IMR-90 (cell line): ENCODE results near the gene NEK11. TPM values are rescaled to one million over a fixed set of nuclear protein-coding genes. Genes with fewer than 3 reads are reported as not detected.

ENCODE experiments used
- ATAC-seq: fragments of 200-7000 bp; cut with Tn5 transposase; 2 replicates; pipeline ENCODE4 v1.9.1; 2020; ENCODE audit warnings: low read depth, mild to moderate bottlenecking, moderate library complexity
- BruUV-seq: library from RNA; stranded (reverse); fragments of 400-500 nt; replicated peaks from 2 replicates; lab custom pipeline; 2021; lab: Mats Ljungman, UMichigan
- CTCF ChIA-PET: fragments of 300-600 bp; formaldehyde crosslinking; extraction: SDS; loops from one replicate; lab custom pipeline; 2021; ENCODE audit warnings: antibody characterized with exemption; lab: Yijun Ruan, JAX
- POLR2A ChIA-PET: fragments of 300-600 bp; sonication (Branson Sonifier 250); formaldehyde crosslinking; loops from one replicate; lab custom pipeline; 2022; ENCODE audit warnings: antibody characterized with exemption; ENCODE audit not compliant: unreplicated experiment; lab: Charles Lee
- DNase-seq: peaks from one replicate; pipeline ENCODE4 v3.0.0; 2013
- H2AFZ ChIP-seq: replicated peaks from 2 replicates; pipeline ENCODE3; 2013; ENCODE audit warnings: low read length, mild to moderate bottlenecking; ENCODE audit not compliant: poor library complexity
- H2AK5ac ChIP-seq: 2 replicates; pipeline ENCODE4 v1.6.1; 2013; ENCODE audit warnings: low read depth, low read length, inconsistent platforms
- H2AK9ac ChIP-seq: replicated peaks from 2 replicates; pipeline ENCODE3; 2013; ENCODE audit warnings: mild to moderate bottlenecking, low read depth, low read length, moderate library complexity; ENCODE audit not compliant: poor library complexity
- H2BK120ac ChIP-seq: 2 replicates; pipeline ENCODE4 v1.6.1; 2013; ENCODE audit warnings: low read depth, low read length, inconsistent platforms
- H2BK15ac ChIP-seq: 3 replicates; pipeline ENCODE4 v1.6.1; 2013; ENCODE audit warnings: low read depth, low read length, inconsistent platforms
- H2BK20ac ChIP-seq: 2 replicates; pipeline ENCODE4 v1.6.1; 2013; ENCODE audit warnings: low read depth, mild to moderate bottlenecking, inconsistent platforms, low read length, moderate library complexity
- H2BK5ac ChIP-seq: 2 replicates; pipeline ENCODE4 v1.6.1; 2013; ENCODE audit warnings: mild to moderate bottlenecking, low read depth, low read length, inconsistent platforms; ENCODE audit not compliant: poor library complexity, severe bottlenecking
- H3K14ac ChIP-seq: replicated peaks from 2 replicates; pipeline ENCODE4 v1.6.1; 2013; ENCODE audit warnings: low read depth, low read length, inconsistent platforms
- H3K18ac ChIP-seq: 2 replicates; pipeline ENCODE4 v1.6.1; 2013; ENCODE audit warnings: low read depth, low read length, control low read depth
- H3K23ac ChIP-seq: 2 replicates; pipeline ENCODE4 v1.6.1; 2013; ENCODE audit warnings: low read depth, low read length, inconsistent platforms
- H3K27ac ChIP-seq: 2 replicates; pipeline ENCODE4 v1.5.1; 2013; ENCODE audit warnings: mild to moderate bottlenecking, control low read depth, low read length; ENCODE audit not compliant: insufficient read depth
- H3K27me3 ChIP-seq: 2 replicates; pipeline ENCODE4 v1.6.1; 2013; ENCODE audit warnings: low read length; ENCODE audit not compliant: control insufficient read depth, insufficient read depth
- H3K36me3 ChIP-seq: 2 replicates; pipeline ENCODE4 v1.6.1; 2013; ENCODE audit warnings: low read length, mixed read lengths; ENCODE audit not compliant: control insufficient read depth, insufficient read depth
- H3K4ac ChIP-seq: 2 replicates; pipeline ENCODE4 v1.6.1; 2013; ENCODE audit warnings: low read depth, low read length, inconsistent platforms
- H3K4me1 ChIP-seq: 2 replicates; pipeline ENCODE4 v1.6.1; 2013; ENCODE audit warnings: low read length, mixed read lengths; ENCODE audit not compliant: control insufficient read depth, insufficient read depth
- H3K4me2 ChIP-seq: 2 replicates; pipeline ENCODE4 v1.6.1; 2013; ENCODE audit warnings: low read depth, mild to moderate bottlenecking, control low read depth, low read length, moderate library complexity
- H3K4me3 ChIP-seq: 2 replicates; pipeline ENCODE4 v1.5.1; 2013; ENCODE audit warnings: low read depth, mild to moderate bottlenecking, control low read depth, low read length, moderate library complexity; ENCODE audit not compliant: insufficient read depth
- H3K56ac ChIP-seq: 2 replicates; pipeline ENCODE4 v1.6.1; 2013; ENCODE audit warnings: low read length, inconsistent platforms; ENCODE audit not compliant: insufficient read depth; ENCODE audit errors: extremely low read depth
- H3K79me1 ChIP-seq, 2 experiments: 2 replicates each; pipeline ENCODE4 v1.6.1; 2013; ENCODE audit warnings: low read length in 2 of 2, inconsistent platforms in 1 of 2, low read depth in 1 of 2
- H3K9ac ChIP-seq: 2 replicates; pipeline ENCODE4 v1.6.1; 2013; ENCODE audit warnings: low read depth, low read length, control low read depth
- H3K9me1 ChIP-seq: 2 replicates; pipeline ENCODE4 v1.6.1; 2013; ENCODE audit warnings: low read length, inconsistent platforms; ENCODE audit not compliant: insufficient read depth
- H3K9me3 ChIP-seq: 2 replicates; pipeline ENCODE4 v1.6.1; 2013; ENCODE audit warnings: low read length; ENCODE audit not compliant: control insufficient read depth, insufficient read depth
- H4K20me1 ChIP-seq: 2 replicates; pipeline ENCODE4 v1.6.1; 2013; ENCODE audit warnings: low read length, inconsistent platforms; ENCODE audit not compliant: insufficient read depth
- H4K5ac ChIP-seq: 2 replicates; pipeline ENCODE4 v1.6.1; 2013; ENCODE audit warnings: mild to moderate bottlenecking, low read depth, low read length, control low read depth
- H4K8ac ChIP-seq, 2 experiments: 2 replicates each; pipeline ENCODE4 v1.6.1; 2013; ENCODE audit warnings: low read depth in 2 of 2, low read length in 2 of 2, control low read depth in 1 of 2, inconsistent platforms in 1 of 2
- H4K91ac ChIP-seq: 2 replicates; pipeline ENCODE4 v1.6.1; 2013; ENCODE audit warnings: low read depth, low read length, inconsistent platforms; ENCODE audit not compliant: insufficient read depth
- BHLHE40 ChIP-seq: fragments of 150-350 bp; IDR thresholded peaks from 2 replicates; pipeline ENCODE4 v1.6.1; 2016; ENCODE audit warnings: mild to moderate bottlenecking, low read depth, low read length
- CEBPB ChIP-seq: IDR thresholded peaks from 2 replicates; pipeline ENCODE4 v1.6.1; 2012; ENCODE audit warnings: low read depth, low read length, improper control_type of control experiment
- CHD1 ChIP-seq: IDR thresholded peaks from 2 replicates; pipeline ENCODE4 v1.6.1; 2012; ENCODE audit warnings: low read depth, low read length, improper control_type of control experiment
- FOS ChIP-seq: fragments of 150-350 bp; IDR thresholded peaks from 2 replicates; pipeline ENCODE4 v1.6.1; 2016; ENCODE audit warnings: low read depth, low read length
- MAFK ChIP-seq: IDR thresholded peaks from 2 replicates; pipeline ENCODE4 v1.6.1; 2012; ENCODE audit warnings: low read depth, low read length, improper control_type of control experiment
- MAZ ChIP-seq: IDR thresholded peaks from 2 replicates; pipeline ENCODE4 v1.6.1; 2012; ENCODE audit warnings: low read depth, mild to moderate bottlenecking, low read length, improper control_type of control experiment, moderate library complexity, borderline replicate concordance
- MXI1 ChIP-seq: IDR thresholded peaks from 2 replicates; pipeline ENCODE4 v1.6.1; 2012; ENCODE audit warnings: low read depth, mild to moderate bottlenecking, low read length, moderate library complexity, borderline replicate concordance
- NFE2L2 ChIP-seq: fragments of 150-350 bp; IDR thresholded peaks from 2 replicates; pipeline ENCODE4 v1.6.1; 2016; ENCODE audit warnings: low read depth, mild to moderate bottlenecking, low read length
- POLR2A ChIP-seq: IDR thresholded peaks from 2 replicates; pipeline ENCODE4 v1.6.1; 2012; ENCODE audit warnings: mild to moderate bottlenecking, low read depth, low read length
- RAD21 ChIP-seq: IDR thresholded peaks from 2 replicates; pipeline ENCODE4 v1.6.1; 2012; ENCODE audit warnings: low read length, improper control_type of control experiment
- RCOR1 ChIP-seq: IDR thresholded peaks from 2 replicates; pipeline ENCODE4 v1.6.1; 2012; ENCODE audit warnings: mild to moderate bottlenecking, low read length, improper control_type of control experiment; ENCODE audit not compliant: insufficient replicate concordance
- RFX5 ChIP-seq: IDR thresholded peaks from 2 replicates; pipeline ENCODE4 v1.8.0; 2012; ENCODE audit warnings: low read depth, mild to moderate bottlenecking, low read length, moderate library complexity
- SMC3 ChIP-seq: fragments of 150-350 bp; IDR thresholded peaks from 2 replicates; pipeline ENCODE4 v1.6.1; 2016; ENCODE audit warnings: low read depth, mild to moderate bottlenecking, antibody characterized with exemption, low read length, moderate library complexity
- WGBS, 2 experiments: methylation state at CpG; one replicate each; pipeline versions ENCODE4 v1.1.5 to v1.1.7; 2013; ENCODE audit warnings: missing lambda C conversion rate in 2 of 2; ENCODE audit not compliant: insufficient read length in 1 of 2; ENCODE audit errors: extremely low coverage in 2 of 2; 5-methylcytosine and 5-hydroxymethylcytosine counted together
- dilution Hi-C: fragments of 300-500 bp; cut with HindIII; formaldehyde crosslinking; loops from one replicate; pipeline ENCODE4 v1.14.3; 2018; ENCODE audit warnings: low sequenced_read_pairs; ENCODE audit not compliant: unreplicated experiment
- in situ Hi-C: fragments of 300-500 bp; cut with MboI; formaldehyde crosslinking; loops from 3 replicates; pipeline ENCODE4 v1.14.3; 2019; ENCODE audit warnings: low sequenced_read_pairs, inconsistent platforms, mixed read lengths
- intact Hi-C: fragments of 100-400 bp; cut with micrococcal nuclease; formaldehyde crosslinking; loops from 2 replicates; pipeline ENCODE4 v1.10.0; 2022
- polyA plus RNA-seq, 3 experiments: library from polyadenylated mRNA; depleted of rRNA; stranded (reverse); fragments of >200 nt; gene quantifications; 2 replicates each; pipeline ENCODE4 v1.2.3, GENCODE V29; 2012; ENCODE audit warnings: low replicate concordance in 1 of 3
- total RNA-seq: library from RNA; depleted of rRNA; stranded (reverse); fragments of >200 nt; gene quantifications from 2 replicates; pipeline ENCODE4 v1.2.3, GENCODE V29; 2012
- TF ChIP-seq, protein P1 (sequence below): conservative IDR thresholded peaks from 2 replicates; pipeline ENCODE4 v1.5.1; 2012; ENCODE audit warnings: mild to moderate bottlenecking, low read depth, low read length, improper control_type of control experiment
- TF ChIP-seq, protein P2 (sequence below): fragments of 150-350 bp; IDR thresholded peaks from 2 replicates; pipeline ENCODE4 v1.6.1; 2016; ENCODE audit warnings: low read depth, mild to moderate bottlenecking, low read length, moderate library complexity, borderline replicate concordance
- TF ChIP-seq, protein P3 (sequence below): fragments of 150-350 bp; IDR thresholded peaks from 2 replicates; pipeline ENCODE4 v1.6.1; 2017; ENCODE audit warnings: mild to moderate bottlenecking, antibody characterized with exemption, low read length, low read depth

The NEK11 gene
- total and polyA plus RNA-seq, 2 of the 4 experiments (the other 2 are of a cell fraction), result 1.1 to 1.6 TPM

DNA sequence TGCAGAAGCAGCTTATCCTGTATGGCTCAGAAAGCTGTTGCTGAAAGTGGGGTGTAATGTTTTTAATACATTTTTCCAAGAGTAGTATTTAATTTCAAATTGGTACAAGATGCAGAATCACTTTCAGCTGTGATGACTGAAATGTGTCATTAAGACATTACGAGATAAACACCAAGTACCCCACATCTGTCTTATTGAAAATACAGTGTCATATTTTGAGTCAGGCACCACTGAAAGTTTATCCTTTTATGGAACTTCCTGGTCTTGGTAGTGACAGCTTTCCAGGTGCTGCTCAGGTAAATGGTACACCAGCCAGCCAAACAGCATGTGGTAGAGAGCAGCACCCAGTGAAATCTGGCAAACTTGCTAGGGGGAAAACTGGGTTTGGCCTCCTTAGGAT lies 17.0 kb upstream of the NEK11 start:
- H2AFZ ChIP-seq, result no peak overlapping the region
- no CpG with 5 or more reads among the region's 1 CpG for WGBS, 2 experiments
- no peaks in the 10 kb centered on the region for H3K9me3 ChIP-seq
- no peak overlapping the region for H2AK5ac ChIP-seq
- H3K9me1 ChIP-seq, result no peaks in the 10 kb centered on the region
- DNase-seq (no peak), ATAC-seq (no peak)
- H3K36me3 ChIP-seq, result peaks cover 6% of the 10 kb centered on the region
- no peak overlapping the region for H3K27ac ChIP-seq
- no peak overlapping the region for H3K14ac ChIP-seq
- CTCF ChIA-PET, result interaction anchor here (1.0 kb wide), 1 partner anchor 14 kb away, joined by 3 read pairs; no protein-coding TSS in a partner anchor
- no peak overlapping the region for H2BK15ac ChIP-seq
- POLR2A ChIA-PET, result no interaction called here
- no peak overlapping the region for H4K8ac ChIP-seq
- no peaks in the 10 kb centered on the region for H4K20me1 ChIP-seq
- peaks cover 2% of the 10 kb centered on the region; the same call in 1 of the 2 replicates for H3K4me1 ChIP-seq
- no peak overlapping the region for H2BK5ac ChIP-seq
- no peak overlapping the region for H4K91ac ChIP-seq
- no peak overlapping the region for H3K4me2 ChIP-seq
- BruUV-seq, result no TSS peak
- H4K5ac ChIP-seq, result no peak overlapping the region
- in situ Hi-C loops (no loop called here), dilution Hi-C loops (no loop called here), intact Hi-C loops (loop anchor here (5.0 kb wide), 1 partner anchor 112 kb away; no protein-coding TSS in a partner anchor)
- no peak overlapping the region for H2BK120ac ChIP-seq
- H3K56ac ChIP-seq, result no peak overlapping the region
- no peak overlapping the region for H3K4ac ChIP-seq
- no peak overlapping the region for H3K18ac ChIP-seq
- TF ChIP-seq, protein P1, sequence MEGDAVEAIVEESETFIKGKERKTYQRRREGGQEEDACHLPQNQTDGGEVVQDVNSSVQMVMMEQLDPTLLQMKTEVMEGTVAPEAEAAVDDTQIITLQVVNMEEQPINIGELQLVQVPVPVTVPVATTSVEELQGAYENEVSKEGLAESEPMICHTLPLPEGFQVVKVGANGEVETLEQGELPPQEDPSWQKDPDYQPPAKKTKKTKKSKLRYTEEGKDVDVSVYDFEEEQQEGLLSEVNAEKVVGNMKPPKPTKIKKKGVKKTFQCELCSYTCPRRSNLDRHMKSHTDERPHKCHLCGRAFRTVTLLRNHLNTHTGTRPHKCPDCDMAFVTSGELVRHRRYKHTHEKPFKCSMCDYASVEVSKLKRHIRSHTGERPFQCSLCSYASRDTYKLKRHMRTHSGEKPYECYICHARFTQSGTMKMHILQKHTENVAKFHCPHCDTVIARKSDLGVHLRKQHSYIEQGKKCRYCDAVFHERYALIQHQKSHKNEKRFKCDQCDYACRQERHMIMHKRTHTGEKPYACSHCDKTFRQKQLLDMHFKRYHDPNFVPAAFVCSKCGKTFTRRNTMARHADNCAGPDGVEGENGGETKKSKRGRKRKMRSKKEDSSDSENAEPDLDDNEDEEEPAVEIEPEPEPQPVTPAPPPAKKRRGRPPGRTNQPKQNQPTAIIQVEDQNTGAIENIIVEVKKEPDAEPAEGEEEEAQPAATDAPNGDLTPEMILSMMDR, result no peak
- TF ChIP-seq MAFK, result no peak
- TF ChIP-seq POLR2A, result no peak
- TF ChIP-seq, protein P2, sequence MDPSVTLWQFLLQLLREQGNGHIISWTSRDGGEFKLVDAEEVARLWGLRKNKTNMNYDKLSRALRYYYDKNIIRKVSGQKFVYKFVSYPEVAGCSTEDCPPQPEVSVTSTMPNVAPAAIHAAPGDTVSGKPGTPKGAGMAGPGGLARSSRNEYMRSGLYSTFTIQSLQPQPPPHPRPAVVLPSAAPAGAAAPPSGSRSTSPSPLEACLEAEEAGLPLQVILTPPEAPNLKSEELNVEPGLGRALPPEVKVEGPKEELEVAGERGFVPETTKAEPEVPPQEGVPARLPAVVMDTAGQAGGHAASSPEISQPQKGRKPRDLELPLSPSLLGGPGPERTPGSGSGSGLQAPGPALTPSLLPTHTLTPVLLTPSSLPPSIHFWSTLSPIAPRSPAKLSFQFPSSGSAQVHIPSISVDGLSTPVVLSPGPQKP, result no peak
- TF ChIP-seq RAD21, result no peak
- TF ChIP-seq CEBPB, result no peak
- TF ChIP-seq BHLHE40, result no peak
- TF ChIP-seq RFX5, result no peak
- no peak for TF ChIP-seq SMC3
- TF ChIP-seq, protein P3, sequence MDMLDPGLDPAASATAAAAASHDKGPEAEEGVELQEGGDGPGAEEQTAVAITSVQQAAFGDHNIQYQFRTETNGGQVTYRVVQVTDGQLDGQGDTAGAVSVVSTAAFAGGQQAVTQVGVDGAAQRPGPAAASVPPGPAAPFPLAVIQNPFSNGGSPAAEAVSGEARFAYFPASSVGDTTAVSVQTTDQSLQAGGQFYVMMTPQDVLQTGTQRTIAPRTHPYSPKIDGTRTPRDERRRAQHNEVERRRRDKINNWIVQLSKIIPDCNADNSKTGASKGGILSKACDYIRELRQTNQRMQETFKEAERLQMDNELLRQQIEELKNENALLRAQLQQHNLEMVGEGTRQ, result no peak
- TF ChIP-seq MXI1, result no peak
- no peak for TF ChIP-seq NFE2L2
- TF ChIP-seq MAZ, result no peak
- TF ChIP-seq RCOR1, result no peak
- TF ChIP-seq FOS, result no peak
- TF ChIP-seq CHD1, result no peak
- H2AK9ac ChIP-seq, result no peak overlapping the region
- H3K9ac ChIP-seq, result no peak overlapping the region
- no peak overlapping the region for H3K4me3 ChIP-seq
- no peak overlapping the region for H2BK20ac ChIP-seq
- no peaks in the 10 kb centered on the region for H3K27me3 ChIP-seq
- peaks cover 0 to 3% of the 10 kb centered on the region in 2 experiments; a peak in 1 of 4 replicates for H3K79me1 ChIP-seq
- H3K23ac ChIP-seq, result no peak overlapping the region
